Renal pelvis (tissue), 4 donors: ENCODE measurements around the gene KCNJ16. TPM values are rescaled to one million over a fixed set of nuclear protein-coding genes. Genes with fewer than 3 reads are reported as not detected.

Experiments
- DNase-seq: peaks from one replicate; pipeline ENCODE4 v3.0.0-alpha.2; 2013
- polyA plus RNA-seq, 3 donors: library from polyadenylated mRNA; unstranded; fragments of 120-200 nt; gene quantifications; one replicate each; pipeline ENCODE4 v1.2.1, GENCODE V29; 2013; ENCODE audit not compliant: insufficient read length in 3 of 3

Gene KCNJ16
- polyA plus RNA-seq, 3 donors: 102 to 211 (median 146) TPM

DNA sequence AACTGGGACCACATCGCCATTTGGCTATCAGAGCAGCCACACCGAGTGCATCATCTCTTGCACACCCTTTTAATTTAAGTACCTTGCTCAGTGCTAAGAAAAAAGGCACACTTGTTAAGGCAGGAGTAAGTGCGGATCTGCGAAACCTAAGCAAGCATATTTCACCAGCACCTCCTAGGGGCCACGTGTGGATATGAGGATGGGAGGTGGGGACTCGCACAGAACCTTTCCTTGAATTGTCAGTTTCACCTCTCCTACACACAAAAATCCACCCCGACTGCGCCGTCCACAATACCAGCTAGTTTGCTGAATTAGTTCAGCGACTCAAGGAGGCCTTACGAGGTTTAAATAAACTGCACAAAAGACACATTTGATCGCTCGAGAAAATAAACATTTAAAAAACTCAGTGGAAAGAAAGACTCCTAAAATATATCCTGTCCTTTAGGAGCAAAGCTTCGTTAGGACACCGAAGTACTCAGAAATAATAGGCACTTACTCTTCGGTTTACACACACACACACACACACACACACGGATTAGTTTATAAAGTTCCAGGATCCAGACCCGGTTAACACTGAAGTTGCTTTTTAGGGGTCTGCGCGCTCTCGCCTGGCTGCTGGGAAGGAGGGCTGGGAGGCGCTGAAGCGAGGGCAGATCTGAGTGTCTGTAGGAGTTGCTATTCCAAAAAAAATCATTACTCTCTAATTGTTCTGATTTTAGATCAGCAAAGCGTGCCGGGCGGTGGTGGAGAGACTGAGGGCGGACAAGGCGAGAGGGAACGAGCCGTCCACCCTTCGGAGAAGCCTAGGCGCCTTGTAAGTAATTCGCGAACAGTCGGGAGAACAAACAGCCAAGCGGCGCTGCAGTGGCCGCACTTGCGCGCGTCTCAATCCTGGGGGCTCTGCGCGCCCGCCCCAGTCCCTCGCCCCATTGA lies 93.3 kb downstream of the KCNJ16 start:
- peak; percentile 78 for DNase-seq

- DNase-seq: peak; percentile 83
Observed at GRCh38 chr17:70168977-70169708, 94.1 kb downstream of the KCNJ16 start, which contains the start of gene KCNJ2. Gene KCNJ2 (plus strand): TSS chr17:70169532. CDS start chr17:70175040, 5,508 bp downstream.

- DNase-seq: no peak
Observed at GRCh38 chr17:70169709-70170597, 94.9 kb downstream of the KCNJ16 start.

- no peak for DNase-seq
Observed at GRCh38 chr17:70171159-70171558, 96.1 kb downstream of the KCNJ16 start.

- DNase-seq: no peak
Observed at GRCh38 chr17:70172449-70172848, 97.4 kb downstream of the KCNJ16 start.

DNA sequence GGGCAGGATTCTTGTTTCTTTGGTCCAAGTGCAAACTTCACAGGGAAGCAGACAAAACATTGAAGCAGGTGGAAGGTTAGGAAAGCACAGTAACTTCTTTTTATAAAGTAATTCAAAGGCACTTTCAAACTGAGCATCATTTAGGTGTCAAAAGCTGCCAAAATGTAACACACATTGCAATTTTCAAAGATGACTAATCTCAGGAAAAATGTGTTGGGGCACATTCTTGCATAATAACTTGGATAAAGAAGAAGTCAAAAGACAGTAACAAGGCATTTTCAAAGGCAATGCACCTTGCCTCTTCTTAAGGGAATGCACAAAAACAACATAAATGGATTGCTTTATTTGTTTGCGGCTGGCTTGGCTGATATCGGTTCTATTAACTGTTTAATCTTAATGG lies 97.9 kb downstream of the KCNJ16 start:
- no peak for DNase-seq

DNA sequence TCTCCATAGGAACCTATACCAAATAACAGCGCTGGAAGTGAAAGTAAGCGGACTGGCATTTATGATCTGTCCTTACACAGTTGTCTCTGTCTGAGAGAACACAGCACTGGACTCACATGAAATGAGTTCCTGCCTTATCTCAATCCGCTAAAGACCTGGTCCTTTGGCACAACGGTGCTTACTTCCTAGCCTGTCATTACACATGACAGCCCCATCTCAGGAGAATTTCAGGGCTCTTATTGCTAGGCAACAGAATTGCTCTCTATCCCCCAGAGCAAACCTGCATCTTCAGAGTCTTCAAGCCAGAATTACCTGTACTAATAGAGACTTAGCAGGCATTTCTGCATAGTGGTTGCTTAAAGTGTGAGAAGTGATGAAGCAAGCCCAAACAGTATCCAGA lies 98.7 kb downstream of the KCNJ16 start:
- DNase-seq: no peak

GRCh38 chr17:70181376-70181775 lies 106.4 kb downstream of the KCNJ16 start:
- no peak for DNase-seq

DNA sequence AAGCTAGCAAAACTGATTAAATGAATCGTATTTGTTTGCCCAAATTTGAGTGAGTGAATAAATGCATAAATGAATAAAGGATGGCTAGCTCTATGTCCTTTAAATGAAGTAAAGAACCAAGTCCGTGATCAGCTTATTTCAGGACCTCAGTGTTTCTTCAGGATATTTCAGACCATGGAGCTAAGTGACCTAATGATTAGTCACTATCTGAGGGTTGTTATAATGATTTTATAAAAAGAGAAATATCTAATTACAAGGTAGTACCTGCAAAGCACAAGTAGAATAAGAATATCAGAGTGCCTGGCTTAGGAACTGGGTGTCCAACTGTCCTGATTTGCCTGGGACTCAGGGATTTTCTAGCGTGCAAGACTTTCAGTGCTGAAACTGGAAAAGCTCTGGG lies 106.8 kb downstream of the KCNJ16 start:
- no peak for DNase-seq

DNA sequence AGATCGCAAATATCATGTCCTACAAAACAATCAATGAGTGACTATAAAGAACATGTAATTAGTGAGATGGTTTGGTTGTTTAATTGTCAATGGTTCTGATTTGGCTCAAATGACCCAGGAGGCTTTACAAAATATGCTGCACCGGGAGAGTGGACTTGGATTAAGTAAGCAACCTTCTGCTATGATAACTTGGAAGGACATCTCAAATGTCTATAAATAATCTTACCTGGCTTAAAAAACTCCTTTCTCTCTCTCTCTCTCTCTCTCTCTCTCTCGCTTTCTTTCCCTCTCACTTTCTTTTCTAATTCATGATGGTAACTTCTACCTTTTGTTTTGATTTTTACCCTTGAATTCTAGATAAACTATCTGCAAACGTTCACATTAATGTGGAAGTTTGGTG lies 108.5 kb downstream of the KCNJ16 start:
- DNase-seq: no peak

GRCh38 chr17:70184207-70184606 lies 109.2 kb downstream of the KCNJ16 start:
- no peak for DNase-seq

DNA sequence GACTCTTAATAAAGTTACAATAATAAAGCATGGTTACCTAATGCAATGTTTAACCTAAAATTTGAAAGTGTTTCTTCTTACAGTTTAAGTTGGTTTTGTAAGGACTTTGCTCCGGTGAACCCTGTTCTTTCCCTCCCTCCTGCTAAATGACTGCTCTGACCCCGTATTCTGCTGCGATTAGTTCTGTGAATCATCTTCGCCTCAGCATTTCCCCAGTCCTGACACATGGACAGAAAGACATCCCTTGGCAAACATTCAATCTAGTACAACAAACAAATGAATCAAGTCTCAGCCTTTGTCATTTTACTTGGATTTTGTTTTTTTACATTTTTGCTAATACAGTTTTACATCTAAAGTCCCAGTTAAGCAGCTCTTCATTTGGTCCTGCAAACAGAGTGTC lies 109.7 kb downstream of the KCNJ16 start:
- no peak for DNase-seq

Other genes starting within 250 kb of the KCNJ16 start
- gene KCNJ2, start 94.3 kb downstream of the KCNJ16 start, polyA plus RNA-seq: 1 to 10 TPM; 1.9 to 2.3 (median 2.0) TPM